Upper lobe of left lung (tissue), 4 donors: Measurements from ENCODE around the gene CPAMD8.

Source experiments
- POLR2A ChIP-seq, 4 donors: fragments of 450-650 bp; IDR thresholded peaks; one replicate each; pipeline ENCODE4 v1.5.1; 2016 to 2017; ENCODE audit warnings: antibody characterized with exemption in 4 of 4, mild to moderate bottlenecking in 2 of 4
- POLR2AphosphoS5 ChIP-seq, 2 donors: sonication (generic); formaldehyde crosslinking; IDR thresholded peaks; one replicate each; pipeline ENCODE4 v1.5.1; 2017; ENCODE audit warnings: antibody characterized with exemption in 2 of 2
- TF ChIP-seq, protein P1 (sequence below), 6 experiments: fragments of 450-650 bp in 4 of 6; fragments of 200-600 bp in 2 of 6; sonication (generic) in 2 of 6; IDR thresholded peaks; one replicate each; pipeline ENCODE4 v1.5.1; 2016 to 2019; ENCODE audit warnings: antibody characterized with exemption in 6 of 6

DNA sequence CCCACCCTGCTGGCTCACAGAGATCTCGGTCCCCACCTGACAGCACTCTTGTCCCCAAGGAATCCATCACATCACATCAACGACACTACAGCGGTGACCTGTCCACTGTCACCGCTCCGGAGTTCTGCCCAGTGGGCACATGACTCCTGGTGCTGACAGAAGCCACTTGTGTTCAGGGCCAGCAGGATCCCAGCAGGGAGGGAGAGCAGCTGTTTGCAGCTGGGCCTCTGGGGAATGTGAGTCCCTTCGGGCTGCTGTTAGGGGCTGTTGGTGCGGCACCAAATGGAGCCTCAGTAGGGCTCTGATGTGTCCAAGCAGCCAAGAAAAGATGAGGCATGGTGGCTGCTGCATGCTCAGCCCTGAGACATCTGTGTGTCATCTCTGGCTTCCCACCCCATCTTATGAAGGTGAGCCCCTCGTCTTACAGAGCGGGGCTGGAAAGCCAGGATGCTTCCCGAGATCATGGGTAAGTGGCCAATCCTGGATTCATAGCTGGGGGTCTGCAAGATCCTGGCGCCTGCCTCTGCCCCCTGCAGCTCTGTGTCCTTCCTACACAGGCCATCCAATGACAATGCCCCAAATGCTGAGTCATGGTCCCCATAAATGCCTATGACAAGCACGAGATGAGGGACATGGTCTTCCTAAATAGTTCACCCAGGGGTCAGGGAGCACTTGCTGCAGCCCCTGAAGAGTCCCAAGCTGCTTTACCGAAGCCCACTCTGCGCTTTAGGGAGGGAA lies 81.8 kb downstream of the CPAMD8 start:
- TF ChIP-seq, protein P1, sequence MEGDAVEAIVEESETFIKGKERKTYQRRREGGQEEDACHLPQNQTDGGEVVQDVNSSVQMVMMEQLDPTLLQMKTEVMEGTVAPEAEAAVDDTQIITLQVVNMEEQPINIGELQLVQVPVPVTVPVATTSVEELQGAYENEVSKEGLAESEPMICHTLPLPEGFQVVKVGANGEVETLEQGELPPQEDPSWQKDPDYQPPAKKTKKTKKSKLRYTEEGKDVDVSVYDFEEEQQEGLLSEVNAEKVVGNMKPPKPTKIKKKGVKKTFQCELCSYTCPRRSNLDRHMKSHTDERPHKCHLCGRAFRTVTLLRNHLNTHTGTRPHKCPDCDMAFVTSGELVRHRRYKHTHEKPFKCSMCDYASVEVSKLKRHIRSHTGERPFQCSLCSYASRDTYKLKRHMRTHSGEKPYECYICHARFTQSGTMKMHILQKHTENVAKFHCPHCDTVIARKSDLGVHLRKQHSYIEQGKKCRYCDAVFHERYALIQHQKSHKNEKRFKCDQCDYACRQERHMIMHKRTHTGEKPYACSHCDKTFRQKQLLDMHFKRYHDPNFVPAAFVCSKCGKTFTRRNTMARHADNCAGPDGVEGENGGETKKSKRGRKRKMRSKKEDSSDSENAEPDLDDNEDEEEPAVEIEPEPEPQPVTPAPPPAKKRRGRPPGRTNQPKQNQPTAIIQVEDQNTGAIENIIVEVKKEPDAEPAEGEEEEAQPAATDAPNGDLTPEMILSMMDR (IDR thresholded peaks at IDR 0.05): no peak
- TF ChIP-seq POLR2A (IDR thresholded peaks at IDR 0.05) (no peak), POLR2AphosphoS5 (IDR thresholded peaks at IDR 0.05) (no peak)
